Putamen (tissue), 1 donor: Measurements from ENCODE around the gene MAP3K20.
"Not testable (repeated sequence)": the region's sequence is repeated elsewhere in the genome, so short reads cannot be mapped to it uniquely, and the experiment has no call there.

Experiments
- DNase-seq: peaks from one replicate; pipeline ENCODE4 v3.0.0-alpha.2; 2016; ENCODE audit warnings: low spot score

Gene MAP3K20

DNA sequence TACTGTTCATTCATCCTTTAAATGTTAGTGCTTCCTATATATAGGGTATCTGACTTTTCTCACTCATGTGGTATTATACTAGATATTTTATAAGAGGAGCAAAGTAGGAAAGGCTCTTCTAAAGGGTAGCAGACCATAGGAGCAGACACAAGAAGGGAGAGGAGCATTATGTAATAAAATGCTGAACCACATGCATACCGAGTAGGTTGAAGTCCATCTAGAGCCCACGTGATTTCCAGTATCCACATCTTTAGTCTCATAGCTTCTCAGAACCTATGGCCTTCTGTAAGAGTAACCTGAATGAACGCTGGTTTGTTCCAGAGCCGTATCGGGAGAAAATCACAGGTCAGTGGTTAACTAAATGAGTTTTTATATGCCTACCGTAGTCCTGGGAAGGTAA, 85.9 kb downstream of the MAP3K20 start:
- no peak for DNase-seq

DNA sequence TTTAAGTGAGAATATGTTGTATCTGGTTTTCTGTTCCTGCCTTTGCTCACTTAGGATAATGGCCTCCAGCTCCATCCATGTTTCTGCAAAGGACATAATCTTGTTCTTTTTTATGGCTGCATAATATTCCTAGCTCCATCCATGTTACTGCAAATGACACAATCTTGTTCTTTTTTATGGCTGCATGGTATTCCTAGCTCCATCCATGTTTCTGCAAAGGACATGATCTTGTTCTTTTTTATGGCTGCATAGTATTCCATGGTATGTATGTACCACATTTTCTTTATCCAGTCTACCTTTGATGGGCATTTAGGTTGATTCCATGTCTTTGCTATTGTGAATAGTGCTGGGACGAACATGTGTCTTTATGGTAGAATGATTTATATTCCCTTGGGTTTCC, 87.7 kb downstream of the MAP3K20 start:
- DNase-seq, result not testable (repeated sequence)

DNA sequence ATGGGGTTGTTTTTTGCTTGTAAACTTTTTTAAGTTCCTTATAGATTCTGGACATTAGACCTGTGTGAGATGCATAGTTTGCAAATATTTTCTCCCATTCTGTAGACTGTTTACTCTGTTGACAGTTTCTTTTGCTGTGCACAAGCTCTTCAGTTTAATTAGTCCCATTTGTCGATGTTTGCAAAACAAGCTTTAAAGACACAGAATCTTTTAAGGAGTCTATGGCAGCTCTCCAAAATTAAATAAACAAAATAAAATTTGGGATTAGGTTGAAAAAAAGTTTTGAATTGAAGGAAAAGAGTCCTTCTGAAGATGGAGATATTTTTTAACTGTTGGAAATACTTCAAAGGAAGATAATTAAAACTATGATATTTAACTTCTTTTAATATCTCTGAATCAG, 88.8 kb downstream of the MAP3K20 start:
- no peak for DNase-seq

- DNase-seq, result no peak
Observed at GRCh38 chr2:173165443-173166238, 90.0 kb downstream of the MAP3K20 start.

- DNase-seq, result no peak
Observed at GRCh38 chr2:173171321-173171720, 95.7 kb downstream of the MAP3K20 start.

GRCh38 chr2:173171924-173172643, 96.4 kb downstream of the MAP3K20 start:
- no peak for DNase-seq

DNA sequence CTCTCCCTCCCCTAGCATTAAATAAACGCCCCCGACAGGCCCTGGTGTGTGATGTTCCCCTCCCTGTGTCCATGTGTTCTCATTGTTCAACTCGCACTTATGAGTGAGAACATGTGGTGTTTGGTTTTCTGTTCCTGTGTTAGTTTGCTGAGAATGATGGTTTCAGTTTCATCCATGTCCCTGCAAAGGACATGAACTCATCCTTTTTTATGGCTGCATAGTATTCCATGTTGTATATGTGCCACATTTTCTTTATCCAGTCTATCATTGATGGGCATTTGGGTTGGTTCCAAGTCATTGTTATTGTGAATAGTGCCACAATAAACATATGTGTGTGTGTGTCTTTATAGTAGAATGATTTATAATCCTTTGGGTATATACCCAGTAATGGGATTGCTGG, 98.7 kb downstream of the MAP3K20 start:
- not testable (repeated sequence) for DNase-seq

- DNase-seq, result no peak
Observed at GRCh38 chr2:173175222-173175621, 99.6 kb downstream of the MAP3K20 start.

DNA sequence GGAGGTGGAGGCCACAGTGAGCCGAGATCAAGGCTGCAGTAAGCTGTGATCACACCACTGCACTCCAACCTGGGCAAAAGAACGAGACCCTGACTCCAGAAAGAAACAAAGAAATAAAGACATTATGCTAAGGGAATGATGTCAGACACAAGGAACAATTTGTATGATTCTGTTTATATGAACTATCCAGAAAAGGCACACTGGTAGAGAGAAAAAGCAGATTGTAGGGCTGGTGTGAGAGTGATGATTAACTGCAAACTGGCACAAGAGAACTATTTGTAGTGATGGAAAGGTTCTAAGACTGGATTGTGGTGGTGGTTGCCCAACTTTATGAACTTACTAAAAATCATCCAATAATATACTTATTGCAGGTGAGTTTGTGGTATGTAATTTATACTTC, 106.3 kb downstream of the MAP3K20 start:
- no peak for DNase-seq

DNA sequence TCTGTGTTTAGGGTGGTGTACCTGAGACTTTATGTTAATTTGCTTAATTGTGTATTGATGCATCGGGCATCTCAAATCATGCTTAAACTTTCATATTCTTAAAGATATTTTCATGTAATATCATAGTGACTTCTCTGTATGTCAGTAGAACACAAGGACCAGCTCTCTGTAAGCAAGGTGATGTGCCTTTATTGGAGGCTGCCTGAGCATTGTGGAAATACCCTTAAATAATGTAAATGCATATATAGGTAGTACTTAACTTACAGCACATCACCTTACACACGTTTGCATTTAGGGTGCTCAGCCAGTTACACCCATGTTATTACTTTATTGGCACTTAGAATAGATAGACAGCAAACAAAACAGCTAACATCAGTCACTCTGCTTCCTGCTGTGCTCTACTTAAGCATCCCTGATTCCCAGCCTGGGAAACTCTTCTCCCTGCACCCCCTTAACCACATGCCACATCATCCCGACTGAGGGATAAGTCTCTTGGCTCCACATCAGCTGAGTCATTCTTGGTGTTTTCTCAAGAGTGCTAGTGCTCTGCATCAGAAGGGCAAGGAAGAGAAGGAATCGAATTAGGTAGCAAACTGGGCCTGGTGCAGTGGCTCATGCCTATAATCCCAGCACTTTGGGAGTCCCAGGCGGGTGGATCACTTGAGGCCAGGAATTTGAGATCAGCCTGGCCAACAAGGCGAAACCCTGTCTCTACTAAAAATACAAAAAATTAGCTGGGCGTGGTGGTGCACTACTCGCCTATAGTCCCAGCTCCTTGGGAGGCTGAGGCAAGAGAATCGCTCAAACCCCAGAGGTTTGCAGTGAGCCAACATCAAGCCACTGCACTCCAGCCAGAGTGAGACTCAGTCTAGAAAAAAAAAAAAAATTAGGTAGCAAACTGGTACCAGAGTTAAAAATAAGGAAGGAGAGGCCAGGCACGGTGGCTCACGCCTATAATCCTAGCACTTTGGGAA, 108.7 kb downstream of the MAP3K20 start:
- no peak for DNase-seq

DNA sequence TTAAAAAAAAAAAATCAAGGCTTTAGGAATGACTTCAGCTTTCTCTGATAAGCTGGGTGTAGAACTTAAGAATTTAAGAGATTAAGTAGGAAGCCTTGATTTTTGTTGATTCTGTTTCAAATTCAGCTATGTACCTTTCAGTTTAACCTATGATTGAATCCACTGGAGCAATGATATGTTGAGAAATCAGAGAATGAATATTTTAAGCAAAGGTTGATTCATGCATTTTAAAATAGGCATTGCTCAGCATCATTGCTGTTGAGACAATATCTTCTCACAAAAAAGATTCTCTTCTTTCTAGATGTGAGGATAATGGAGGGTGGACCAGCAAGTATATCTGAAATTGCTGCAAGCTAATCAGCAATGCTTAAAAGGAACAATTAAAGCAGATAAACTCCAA, 109.8 kb downstream of the MAP3K20 start:
- no peak for DNase-seq

GRCh38 chr2:173187941-173188788, 112.5 kb downstream of the MAP3K20 start:
- peak; percentile 46 for DNase-seq

GRCh38 chr2:173191601-173192000, 116.0 kb downstream of the MAP3K20 start:
- DNase-seq, result no peak

- no peak for DNase-seq
Observed at GRCh38 chr2:173192071-173192470, 116.4 kb downstream of the MAP3K20 start.

GRCh38 chr2:173193925-173194324, 118.3 kb downstream of the MAP3K20 start:
- no peak for DNase-seq

GRCh38 chr2:173195100-173195499, 119.5 kb downstream of the MAP3K20 start:
- DNase-seq, result no peak

DNA sequence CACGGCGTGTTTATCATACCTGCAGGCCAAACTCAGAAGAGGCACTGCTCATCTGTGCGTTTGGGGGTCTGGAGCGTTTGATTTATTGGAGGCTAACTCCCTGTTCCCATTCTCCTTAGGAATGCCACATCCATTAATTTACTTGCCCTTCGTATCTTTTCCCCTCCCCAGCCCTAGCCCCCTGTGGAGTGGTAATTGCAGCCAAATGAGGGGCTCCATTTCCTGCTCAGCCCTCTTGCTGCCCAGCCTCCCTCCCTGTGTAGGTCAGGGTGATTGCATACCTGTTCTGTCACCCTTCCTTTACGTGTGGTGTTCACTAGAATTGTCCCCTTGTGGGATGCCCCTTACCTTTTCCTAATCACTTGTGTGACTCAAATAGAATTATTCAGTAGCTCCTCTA, 120.4 kb downstream of the MAP3K20 start:
- DNase-seq, result no peak

GRCh38 chr2:173196638-173197037, 121.0 kb downstream of the MAP3K20 start:
- no peak for DNase-seq

DNA sequence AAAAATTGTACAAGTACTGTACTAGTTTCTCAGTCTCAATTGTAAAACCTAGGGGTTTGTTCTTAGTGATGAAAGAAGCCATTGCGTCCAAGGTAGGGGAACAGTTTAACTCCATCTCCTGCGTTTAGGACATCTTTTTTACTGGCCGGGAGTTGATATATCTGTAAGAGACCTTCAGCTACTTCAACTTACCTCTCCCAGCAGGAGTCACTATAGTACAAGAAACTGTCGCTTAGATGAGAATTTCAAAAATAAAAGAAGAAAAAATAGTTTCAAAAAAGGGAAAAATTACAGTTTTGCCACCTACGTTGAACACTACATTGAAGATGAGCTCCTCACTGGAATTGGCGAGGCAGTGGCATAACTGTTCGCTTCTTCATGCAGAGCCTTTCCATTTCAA, 122.7 kb downstream of the MAP3K20 start:
- DNase-seq, result no peak

DNA sequence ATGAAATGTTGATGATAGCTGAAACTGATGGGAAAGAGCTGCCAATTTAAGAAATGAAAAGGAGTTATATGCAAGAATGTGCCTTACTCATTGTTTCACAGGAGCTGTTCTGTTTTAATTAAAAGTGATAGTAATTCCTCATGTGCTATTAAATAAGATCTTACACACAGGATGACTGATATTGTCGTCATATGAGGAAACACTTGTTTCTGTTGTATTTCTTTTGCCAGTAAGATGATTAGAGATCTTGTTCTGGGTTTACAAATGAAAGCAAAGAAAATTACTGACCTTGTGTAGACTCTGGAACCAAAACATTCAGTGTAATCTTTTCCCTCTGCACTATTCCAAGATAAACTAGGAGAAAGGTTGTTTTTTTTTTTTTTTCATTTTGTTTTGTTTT, 123.6 kb downstream of the MAP3K20 start:
- DNase-seq, result no peak

- DNase-seq, result no peak
Observed at GRCh38 chr2:173202570-173202969, 126.9 kb downstream of the MAP3K20 start.
